NCI-H524 treated with DMSO at 0.1 percent for 48 hours (cell line): ENCODE results near the gene PFDN5.

Experiments
- DNase-seq: peaks from one replicate; lab custom pipeline; 2025; lab: John Stamatoyannopoulos, UW

Gene PFDN5

GRCh38 chr12:53295070-53295890 lies at the start of gene PFDN5:
PFDN5 (plus strand) TSS chr12:53295542; CDS start chr12:53295568, 26 bp downstream.
- DNase-seq: peak; percentile 10

DNA sequence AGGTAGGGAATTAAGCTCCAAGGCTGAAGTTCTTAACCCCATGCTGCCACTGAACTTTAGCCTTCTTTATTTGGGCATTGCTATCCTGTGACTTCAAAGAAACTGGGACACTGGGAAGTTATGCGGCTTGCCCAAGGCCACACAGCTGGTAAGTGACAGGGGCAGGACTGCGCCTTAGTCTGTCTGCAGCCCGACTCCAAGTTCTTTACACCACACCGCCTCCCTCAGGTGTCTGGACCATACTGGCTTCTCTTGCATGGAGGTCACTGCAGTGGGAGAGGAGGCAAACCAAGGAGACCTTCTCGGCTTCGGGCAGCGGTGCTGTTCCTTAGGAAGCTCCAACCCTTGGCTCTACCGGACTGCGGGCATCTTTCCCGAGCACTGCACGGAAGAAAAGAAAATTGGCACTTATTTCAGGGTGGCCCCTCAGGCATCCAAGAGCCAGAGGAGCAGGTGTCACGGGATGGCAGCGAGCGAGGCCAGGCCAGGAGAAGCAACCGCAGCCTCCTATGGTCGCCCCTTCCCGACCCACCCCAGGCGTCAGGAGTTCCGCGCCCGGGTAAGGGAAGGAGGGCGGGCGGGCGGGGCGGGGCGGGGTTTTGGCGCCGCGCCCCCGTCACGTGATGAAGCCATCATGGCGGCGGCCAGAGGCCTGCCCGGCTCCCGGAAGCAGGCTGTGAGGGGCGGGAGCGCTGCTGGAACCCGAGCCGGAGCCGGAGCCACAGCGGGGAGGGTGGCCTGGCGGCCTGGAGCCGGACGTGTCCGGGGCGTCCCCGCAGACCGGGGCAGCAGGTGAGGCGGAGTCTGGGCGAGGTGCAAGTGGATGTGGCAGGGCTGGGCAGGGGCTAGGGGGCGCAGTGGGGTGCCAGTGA lies 43.6 kb upstream of the PFDN5 start:
- peak; percentile 20 for DNase-seq

GRCh38 chr12:53252349-53252916 lies 42.9 kb upstream of the PFDN5 start:
- no peak for DNase-seq

DNA sequence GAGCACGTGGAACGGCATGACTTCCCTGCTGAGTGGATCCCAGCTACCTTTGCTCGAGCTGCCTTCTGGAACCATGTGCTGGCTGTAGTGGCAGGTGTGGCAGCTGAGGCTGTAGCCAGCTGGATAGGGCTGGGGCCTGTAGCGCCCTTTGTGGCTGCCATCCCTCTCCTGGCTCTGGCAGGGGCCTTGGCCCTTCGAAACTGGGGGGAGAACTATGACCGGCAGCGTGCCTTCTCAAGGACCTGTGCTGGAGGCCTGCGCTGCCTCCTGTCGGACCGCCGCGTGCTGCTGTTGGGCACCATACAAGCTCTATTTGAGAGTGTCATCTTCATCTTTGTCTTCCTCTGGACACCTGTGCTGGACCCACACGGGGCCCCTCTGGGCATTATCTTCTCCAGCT lies 42.0 kb upstream of the PFDN5 start:
- DNase-seq: no peak

GRCh38 chr12:53254816-53255545 lies 40.4 kb upstream of the PFDN5 start:
- no peak for DNase-seq

DNA sequence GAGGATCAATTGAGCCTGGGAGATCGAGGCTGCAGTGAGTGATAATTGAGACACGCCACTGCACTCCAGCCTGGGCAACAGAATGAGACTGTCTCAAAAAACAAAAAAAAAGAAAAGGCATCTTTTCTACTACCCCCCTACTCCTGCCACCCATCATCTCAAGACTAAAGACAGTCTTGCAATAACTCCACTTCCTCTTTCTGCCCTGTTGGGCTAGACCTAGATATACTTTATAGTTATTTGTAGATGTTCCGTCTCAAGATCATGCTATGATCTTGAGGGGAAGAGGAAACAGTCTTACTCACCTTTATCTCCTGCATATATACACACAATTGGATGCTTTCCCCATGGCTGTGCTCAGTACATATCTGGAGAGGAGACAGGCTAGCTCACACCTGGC lies 39.3 kb upstream of the PFDN5 start:
- DNase-seq: no peak

DNA sequence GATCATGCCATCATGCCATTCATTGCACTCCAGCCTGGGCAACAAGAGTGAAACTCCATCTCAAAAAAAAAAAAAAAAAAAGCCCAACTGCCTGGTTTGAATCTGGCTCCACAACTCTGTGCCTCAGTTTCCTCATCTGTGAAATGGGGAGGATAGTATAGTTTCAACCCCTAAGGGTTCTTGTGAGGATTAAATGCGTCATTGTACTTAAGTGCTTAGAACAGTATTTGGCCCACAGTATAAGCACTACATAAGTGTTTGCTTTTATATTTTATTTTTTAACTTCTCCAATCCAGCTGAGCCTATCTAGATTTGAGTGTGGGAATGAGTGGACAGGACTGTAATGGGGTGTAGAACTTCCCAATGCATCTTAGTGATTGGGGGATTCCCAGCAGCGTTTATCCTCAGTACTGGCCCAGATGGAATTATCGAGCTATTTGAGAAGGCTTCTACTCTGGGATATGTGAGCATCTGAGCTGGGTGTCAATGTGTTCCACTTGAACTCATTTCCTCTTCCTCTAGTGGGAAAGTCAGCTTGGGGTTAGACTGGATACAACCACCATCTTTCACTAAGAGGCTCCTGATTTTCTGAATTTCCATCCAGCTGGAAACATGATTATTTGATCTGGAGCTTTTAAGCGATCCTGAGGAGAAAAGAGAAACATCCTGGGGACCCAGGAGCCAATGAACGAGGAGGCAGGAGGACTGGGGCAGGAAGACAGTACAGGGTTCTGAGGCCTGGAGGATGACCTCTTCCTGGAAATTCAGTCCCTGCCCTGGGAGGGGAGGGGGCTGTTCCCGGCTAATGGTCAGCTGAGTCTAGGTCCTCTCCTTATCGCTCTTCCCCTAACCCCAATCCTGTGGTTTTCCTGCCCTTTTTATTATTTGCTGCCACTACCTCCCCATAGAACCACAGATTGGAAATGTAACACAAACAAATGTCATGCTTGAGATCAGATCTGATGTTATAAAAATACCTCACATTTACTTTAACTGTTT lies 36.5 kb upstream of the PFDN5 start:
- no peak for DNase-seq

DNA sequence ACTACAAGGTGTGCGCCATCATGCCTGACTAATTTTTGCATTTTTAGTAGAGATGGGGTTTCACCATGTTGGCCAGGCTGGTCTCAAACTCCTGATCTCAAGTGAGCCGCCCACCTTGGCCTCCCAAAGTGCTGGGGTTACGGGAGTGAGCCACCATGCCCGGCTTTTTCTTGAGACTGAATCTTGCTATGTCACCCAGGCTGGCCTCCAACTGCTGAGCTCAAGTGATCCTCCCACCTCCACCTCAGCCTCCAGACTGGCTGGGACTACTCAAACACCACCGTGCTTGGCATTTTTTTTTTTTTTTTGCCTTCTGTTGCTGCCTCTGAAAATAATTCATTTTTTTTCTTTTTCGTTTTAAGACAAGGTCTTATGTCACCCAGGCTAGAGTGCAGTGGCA lies 35.5 kb upstream of the PFDN5 start:
- DNase-seq: no peak

DNA sequence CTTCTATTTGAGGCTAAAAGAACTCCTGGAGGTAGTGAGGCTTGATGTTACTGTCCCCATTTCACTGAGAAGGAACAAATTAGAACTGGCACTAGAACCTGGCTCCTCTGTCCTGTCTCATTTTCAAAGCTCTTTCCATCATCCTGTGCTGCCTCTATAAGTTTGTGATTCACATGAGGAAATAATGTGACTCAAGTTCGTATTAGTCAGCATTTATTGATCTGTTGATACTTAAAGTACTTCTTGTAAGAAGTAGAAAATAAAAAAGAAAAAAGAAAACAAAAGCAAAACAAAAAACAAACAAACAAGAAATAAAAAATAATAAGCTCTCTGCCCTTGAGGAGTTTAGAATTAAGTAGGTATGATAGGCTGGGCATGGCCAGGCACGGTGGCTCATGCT lies 29.6 kb upstream of the PFDN5 start:
- no peak for DNase-seq

GRCh38 chr12:53267306-53267998 lies 27.9 kb upstream of the PFDN5 start:
- DNase-seq: no peak

DNA sequence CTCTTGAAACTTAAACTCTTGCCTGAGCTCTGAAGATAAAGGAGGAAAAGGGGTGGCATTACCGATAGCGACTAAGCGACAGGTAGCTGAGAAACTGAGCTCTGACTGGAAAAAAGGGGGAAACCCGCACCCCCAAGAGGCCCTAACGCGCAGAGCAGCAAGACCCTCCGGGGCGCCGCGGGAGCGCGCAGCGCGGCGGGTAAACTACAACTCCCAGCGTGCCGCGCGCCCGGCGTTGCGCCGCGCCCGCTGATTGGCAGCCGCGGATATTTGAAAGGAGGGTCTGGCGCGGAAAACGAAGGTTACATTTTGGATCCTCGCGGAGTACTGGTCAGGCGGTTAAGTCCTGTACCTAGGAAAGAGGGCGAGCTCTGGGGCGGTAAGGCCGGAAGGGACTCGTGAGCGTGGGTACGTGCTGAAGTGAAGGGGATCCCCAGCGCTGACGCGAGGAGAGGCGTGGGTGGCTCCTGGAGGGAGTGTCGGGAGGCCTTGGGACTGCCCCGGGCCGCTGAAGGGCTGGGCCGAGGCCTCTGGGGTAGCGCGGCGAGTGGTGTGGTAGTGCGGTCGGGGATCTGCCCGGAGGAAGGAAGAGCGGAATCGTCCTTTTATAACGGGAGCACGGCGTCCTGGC lies 27.2 kb upstream of the PFDN5 start, which contains the start of gene ESPL1:
Gene ESPL1 (plus strand): TSS at position 301 of the 631 bp plus-strand sequence. CDS start 468 bp downstream, outside the sequence.
- peak; percentile 20 for DNase-seq

- DNase-seq: no peak
Observed at GRCh38 chr12:53268630-53269562, 26.4 kb upstream of the PFDN5 start.

- DNase-seq: no peak
Observed at GRCh38 chr12:53274445-53274844, 20.9 kb upstream of the PFDN5 start.

GRCh38 chr12:53276511-53276910 lies 18.8 kb upstream of the PFDN5 start:
- DNase-seq: no peak

GRCh38 chr12:53277981-53278380 lies 17.4 kb upstream of the PFDN5 start:
- no peak for DNase-seq

- DNase-seq: no peak
Observed at GRCh38 chr12:53279283-53279869, 16.0 kb upstream of the PFDN5 start.

GRCh38 chr12:53279888-53280498 lies 15.3 kb upstream of the PFDN5 start:
- DNase-seq: no peak

GRCh38 chr12:53286448-53286847 lies 8.9 kb upstream of the PFDN5 start:
- no peak for DNase-seq
